Breast epithelium (tissue), 3 donors: ENCODE results near the gene AKAP14.
"Not testable (repeated sequence)": the region's sequence is repeated elsewhere in the genome, so short reads cannot be mapped to it uniquely, and the experiment has no call there.

Experiments used
- POLR2A ChIP-seq: fragments of 450-650 bp; IDR thresholded peaks from one replicate; pipeline ENCODE4 v1.6.1; 2016; ENCODE audit warnings: antibody characterized with exemption, mild to moderate bottlenecking, moderate library complexity
- POLR2AphosphoS5 ChIP-seq, 3 donors: sonication (generic); formaldehyde crosslinking; IDR thresholded peaks; one replicate each; pipeline ENCODE4 v1.6.1; 2017; ENCODE audit warnings: antibody characterized with exemption in 3 of 3
- TF ChIP-seq, protein P1 (sequence below), 3 donors: fragments of 450-650 bp; IDR thresholded peaks; one replicate each; pipeline ENCODE4 v1.5.1; 2016 to 2017; ENCODE audit warnings: antibody characterized with exemption in 3 of 3, mild to moderate bottlenecking in 3 of 3, moderate library complexity in 3 of 3

DNA sequence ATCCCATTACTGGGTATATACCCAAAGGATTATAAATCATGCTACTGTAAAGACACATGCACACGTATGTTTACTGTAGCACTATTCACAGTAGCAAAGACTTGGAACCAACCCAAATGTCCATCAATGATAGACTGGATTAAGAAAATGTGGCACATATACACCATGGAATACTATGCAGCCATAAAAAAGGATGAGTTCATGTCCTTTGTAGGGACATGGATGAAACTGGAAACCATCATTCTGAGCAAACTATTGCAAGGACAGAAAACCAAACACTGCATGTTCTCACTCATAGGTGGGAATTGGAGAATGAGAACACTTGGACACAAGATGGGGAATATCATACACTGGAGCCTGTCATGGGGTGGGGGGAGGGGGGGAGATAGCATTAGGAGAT lies 71.1 kb downstream of the AKAP14 start:
- TF ChIP-seq POLR2AphosphoS5 (IDR thresholded peaks at IDR 0.05); POLR2A: not testable (repeated sequence)
- TF ChIP-seq, protein P1, sequence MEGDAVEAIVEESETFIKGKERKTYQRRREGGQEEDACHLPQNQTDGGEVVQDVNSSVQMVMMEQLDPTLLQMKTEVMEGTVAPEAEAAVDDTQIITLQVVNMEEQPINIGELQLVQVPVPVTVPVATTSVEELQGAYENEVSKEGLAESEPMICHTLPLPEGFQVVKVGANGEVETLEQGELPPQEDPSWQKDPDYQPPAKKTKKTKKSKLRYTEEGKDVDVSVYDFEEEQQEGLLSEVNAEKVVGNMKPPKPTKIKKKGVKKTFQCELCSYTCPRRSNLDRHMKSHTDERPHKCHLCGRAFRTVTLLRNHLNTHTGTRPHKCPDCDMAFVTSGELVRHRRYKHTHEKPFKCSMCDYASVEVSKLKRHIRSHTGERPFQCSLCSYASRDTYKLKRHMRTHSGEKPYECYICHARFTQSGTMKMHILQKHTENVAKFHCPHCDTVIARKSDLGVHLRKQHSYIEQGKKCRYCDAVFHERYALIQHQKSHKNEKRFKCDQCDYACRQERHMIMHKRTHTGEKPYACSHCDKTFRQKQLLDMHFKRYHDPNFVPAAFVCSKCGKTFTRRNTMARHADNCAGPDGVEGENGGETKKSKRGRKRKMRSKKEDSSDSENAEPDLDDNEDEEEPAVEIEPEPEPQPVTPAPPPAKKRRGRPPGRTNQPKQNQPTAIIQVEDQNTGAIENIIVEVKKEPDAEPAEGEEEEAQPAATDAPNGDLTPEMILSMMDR (IDR thresholded peaks at IDR 0.05), result not testable (repeated sequence)
